Neural progenitor cell (in vitro differentiated cells): ENCODE measurements around the gene STK26.

ENCODE experiments used
- EZH2 ChIP-seq: fragments of 200-600 bp; sonication (generic); IDR thresholded peaks from 2 replicates; pipeline ENCODE4 v1.6.1; 2017; ENCODE audit warnings: antibody characterized with exemption, mild to moderate bottlenecking, moderate library complexity
- TF ChIP-seq, protein P1 (sequence below): fragments of 200-600 bp; sonication (generic); IDR thresholded peaks from 2 replicates; pipeline ENCODE4 v1.5.1; 2017; ENCODE audit warnings: antibody characterized with exemption, mild to moderate bottlenecking

GRCh38 chrX:132058050-132058449 lies 34.9 kb downstream of the STK26 start:
- no peak for TF ChIP-seq EZH2
- TF ChIP-seq, protein P1, sequence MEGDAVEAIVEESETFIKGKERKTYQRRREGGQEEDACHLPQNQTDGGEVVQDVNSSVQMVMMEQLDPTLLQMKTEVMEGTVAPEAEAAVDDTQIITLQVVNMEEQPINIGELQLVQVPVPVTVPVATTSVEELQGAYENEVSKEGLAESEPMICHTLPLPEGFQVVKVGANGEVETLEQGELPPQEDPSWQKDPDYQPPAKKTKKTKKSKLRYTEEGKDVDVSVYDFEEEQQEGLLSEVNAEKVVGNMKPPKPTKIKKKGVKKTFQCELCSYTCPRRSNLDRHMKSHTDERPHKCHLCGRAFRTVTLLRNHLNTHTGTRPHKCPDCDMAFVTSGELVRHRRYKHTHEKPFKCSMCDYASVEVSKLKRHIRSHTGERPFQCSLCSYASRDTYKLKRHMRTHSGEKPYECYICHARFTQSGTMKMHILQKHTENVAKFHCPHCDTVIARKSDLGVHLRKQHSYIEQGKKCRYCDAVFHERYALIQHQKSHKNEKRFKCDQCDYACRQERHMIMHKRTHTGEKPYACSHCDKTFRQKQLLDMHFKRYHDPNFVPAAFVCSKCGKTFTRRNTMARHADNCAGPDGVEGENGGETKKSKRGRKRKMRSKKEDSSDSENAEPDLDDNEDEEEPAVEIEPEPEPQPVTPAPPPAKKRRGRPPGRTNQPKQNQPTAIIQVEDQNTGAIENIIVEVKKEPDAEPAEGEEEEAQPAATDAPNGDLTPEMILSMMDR = no peak
